Measurements from ENCODE around the gene TOX2. TPM values are rescaled to one million over a fixed set of nuclear protein-coding genes. Genes with fewer than 3 reads are reported as not detected.

The TOX2 gene
- polyA plus RNA-seq, 6 donors from 2014 or later: 0.17 to 0.26 (median 0.26) TPM; not detected in 3

DNA sequence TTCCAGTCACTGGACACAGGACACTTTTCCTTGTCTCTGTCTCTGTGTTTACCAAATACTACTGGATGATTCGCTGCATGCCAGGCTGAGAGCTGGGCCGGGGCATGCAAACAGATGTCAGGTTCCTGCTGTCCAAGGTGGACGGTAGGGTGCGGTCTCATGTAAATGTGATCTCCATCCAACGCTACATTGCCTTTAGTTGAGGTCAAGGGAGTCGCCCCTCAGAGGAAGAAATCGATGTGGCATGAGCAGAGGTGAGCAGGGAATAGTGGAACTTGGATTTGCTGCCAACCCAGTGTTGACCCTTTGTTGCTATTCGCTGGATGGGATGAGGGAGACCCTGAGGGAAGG is 9.8 kb upstream of the TOX2 start:
- Mint-ChIP-seq H3K27me3 (peaks cover 27 to 47% (median 33%) of the 10 kb centered on the region in 3 donors), H3K9me3 (peaks cover 16 to 39% (median 27%) of the 10 kb centered on the region in 7 donors), H3K27ac (no peak overlapping the region), H3K36me3 (peaks cover 9 to 25% of the 10 kb centered on the region in 2 donors), H3K4me3 (no peak overlapping the region), H3K4me1 (peaks cover 0 to 1% (median 0%) of the 10 kb centered on the region in 3 donors)
- DNase-seq (no peak), ATAC-seq (ENCODE audit: low read depth in 2 of 2) (no peak)

DNA sequence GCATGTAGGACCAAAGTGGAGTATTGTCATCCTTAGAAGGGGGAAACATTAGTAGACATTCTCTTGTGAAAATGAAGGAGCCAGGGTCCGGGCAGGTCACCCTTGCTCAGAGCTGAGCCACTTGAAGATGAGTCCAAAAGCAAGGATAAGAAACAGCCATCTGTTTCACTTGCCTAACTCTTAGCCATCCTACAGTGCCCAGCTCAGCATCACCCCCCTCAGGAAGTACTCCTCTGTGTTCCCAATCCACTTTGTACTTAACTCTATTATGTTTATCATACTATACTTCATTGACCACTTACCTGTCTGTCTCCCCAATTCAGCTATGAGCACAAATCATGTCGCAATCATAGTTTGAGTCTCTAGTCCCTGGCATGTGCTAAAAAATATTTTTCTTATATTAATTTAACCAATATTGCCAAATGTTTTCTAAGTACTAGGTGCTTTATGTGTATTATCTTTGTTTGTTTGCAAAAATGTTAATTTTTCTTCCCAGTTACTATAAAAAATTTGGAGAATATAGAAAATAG is 8.1 kb upstream of the TOX2 start:
- Mint-ChIP-seq H3K36me3 (peaks cover 9 to 17% of the 10 kb centered on the region in 2 donors), H3K4me1 (peaks cover 0 to 3% (median 1%) of the 10 kb centered on the region in 3 donors), H3K4me3 (no peak overlapping the region), H3K27ac (no peak overlapping the region), H3K27me3 (peaks cover 22 to 51% (median 24%) of the 10 kb centered on the region in 3 donors), H3K9me3 (peaks cover 12 to 40% (median 22%) of the 10 kb centered on the region in 7 donors)
- DNase-seq (no peak), ATAC-seq (ENCODE audit: low read depth in 2 of 2) (no peak)

DNA sequence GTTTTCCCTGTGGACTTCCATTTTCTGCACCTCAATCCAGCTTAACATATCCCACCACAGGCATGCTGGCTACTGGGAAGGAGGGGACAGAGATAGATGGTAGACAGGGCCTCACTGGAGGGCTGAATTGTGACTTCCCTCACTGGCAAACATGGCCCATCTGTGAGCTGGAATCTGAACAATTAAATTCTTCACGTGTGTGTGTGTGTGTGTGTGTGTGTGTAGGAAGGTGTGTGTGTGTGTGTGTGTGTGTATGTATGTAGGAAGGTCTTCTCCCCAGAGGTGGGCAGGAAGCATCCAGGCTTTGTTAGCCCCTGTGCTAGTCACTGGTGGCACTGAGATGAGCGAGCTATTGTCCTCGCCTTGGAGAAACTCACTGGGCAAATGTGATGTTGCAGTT is 5.4 kb upstream of the TOX2 start:
- ATAC-seq (ENCODE audit: low read depth in 2 of 2): no peak
- peak overlapping the region in 1 of 8 donors; percentile 48 for H3K4me3 Mint-ChIP-seq
- peak overlapping the region in 2 of 6 donors; percentile 64 to 65 for H3K27ac Mint-ChIP-seq
- peaks cover 9 to 11% of the 10 kb centered on the region in 2 donors for H3K36me3 Mint-ChIP-seq
- H3K4me1 Mint-ChIP-seq: peaks cover 0 to 9% (median 7%) of the 10 kb centered on the region in 3 donors
- H3K9me3 Mint-ChIP-seq: peaks cover 10 to 50% (median 23%) of the 10 kb centered on the region in 7 donors
- H3K27me3 Mint-ChIP-seq: peaks cover 30 to 57% (median 33%) of the 10 kb centered on the region in 3 donors
- no peak for DNase-seq

DNA sequence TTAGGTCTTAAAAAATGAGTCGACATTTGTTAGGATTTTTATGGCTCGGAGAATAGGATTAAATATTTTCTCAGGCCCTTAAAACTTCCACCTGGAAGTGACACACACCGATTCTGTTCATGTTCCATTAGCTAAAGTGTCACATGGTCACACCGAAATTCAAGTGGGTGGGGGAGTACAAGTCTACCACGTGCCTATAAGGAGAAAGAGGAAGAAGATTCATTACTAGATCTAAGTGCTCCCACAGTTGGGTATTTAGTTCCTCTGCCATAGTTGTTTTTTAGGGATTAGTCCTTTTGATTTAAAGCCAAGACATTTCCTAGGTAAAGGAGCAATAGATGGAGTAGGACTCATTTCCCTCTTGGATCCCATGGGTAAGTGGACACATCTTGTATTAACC is 4.9 kb upstream of the TOX2 start:
- Mint-ChIP-seq H3K27me3 (peaks cover 31 to 57% (median 33%) of the 10 kb centered on the region in 3 donors), H3K36me3 (peaks cover 9 to 11% of the 10 kb centered on the region in 2 donors), H3K27ac (no peak overlapping the region), H3K4me3 (no peak overlapping the region), H3K4me1 (peaks cover 0 to 10% (median 7%) of the 10 kb centered on the region in 3 donors), H3K9me3 (peaks cover 10 to 50% (median 23%) of the 10 kb centered on the region in 7 donors)
- ATAC-seq (ENCODE audit: low read depth in 2 of 2) (peak in 1 of 2 donors; percentile 25), DNase-seq (no peak)

DNA sequence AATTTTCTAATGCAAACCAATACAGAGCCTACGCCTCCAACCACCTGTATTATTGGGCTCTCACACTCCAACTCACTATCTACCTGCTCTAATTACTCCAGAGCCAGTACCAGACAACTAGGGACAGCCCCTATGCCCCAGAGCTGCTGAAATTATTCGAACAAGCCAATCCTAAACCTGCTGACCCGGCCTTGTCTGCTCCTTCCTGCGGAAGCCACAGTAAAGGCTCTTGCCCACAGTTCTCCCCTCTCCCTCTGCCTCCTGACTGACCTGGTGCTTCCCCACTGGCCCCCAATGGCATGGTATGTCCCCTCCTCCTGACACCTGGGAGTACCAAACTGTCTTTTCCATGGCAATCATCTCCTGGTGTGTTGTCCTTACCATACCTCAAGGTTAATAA is 4.1 kb upstream of the TOX2 start:
- H3K36me3 Mint-ChIP-seq: peaks cover 9 to 11% of the 10 kb centered on the region in 2 donors
- H3K27ac Mint-ChIP-seq: peak overlapping the region in 1 of 6 donors; percentile 64
- no peak for ATAC-seq (ENCODE audit: low read depth in 2 of 2)
- H3K27me3 Mint-ChIP-seq: peaks cover 32 to 62% (median 38%) of the 10 kb centered on the region in 3 donors
- H3K9me3 Mint-ChIP-seq: peaks cover 10 to 51% (median 23%) of the 10 kb centered on the region in 7 donors
- no peak overlapping the region for H3K4me3 Mint-ChIP-seq
- no peak for DNase-seq
- H3K4me1 Mint-ChIP-seq: peaks cover 7 to 16% (median 13%) of the 10 kb centered on the region in 3 donors

DNA sequence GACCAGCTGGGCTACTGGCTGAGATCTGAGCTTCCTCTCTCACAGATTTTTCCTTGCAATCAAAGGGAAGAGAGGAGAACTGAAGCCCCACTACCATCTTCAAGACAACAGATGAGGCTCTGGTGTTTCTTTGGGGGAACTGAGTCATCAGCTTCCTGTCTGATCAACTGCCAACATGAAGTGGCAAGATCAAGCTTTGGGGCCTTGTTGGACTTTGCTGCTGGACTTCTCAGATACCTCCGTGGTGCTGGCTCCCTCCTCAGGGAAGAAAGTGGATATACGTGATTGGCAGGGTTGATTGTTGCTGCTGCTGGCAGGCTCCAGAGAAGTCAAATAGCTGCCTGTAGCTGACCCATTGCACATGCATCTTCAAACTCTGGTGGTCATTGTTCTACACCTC is 3.6 kb upstream of the TOX2 start:
- Mint-ChIP-seq H3K36me3 (peaks cover 9 to 11% of the 10 kb centered on the region in 2 donors), H3K27ac (no peak overlapping the region), H3K9me3 (peaks cover 10 to 51% (median 23%) of the 10 kb centered on the region in 7 donors), H3K27me3 (peaks cover 32 to 67% (median 41%) of the 10 kb centered on the region in 3 donors), H3K4me1 (peaks cover 7 to 18% (median 13%) of the 10 kb centered on the region in 3 donors), H3K4me3 (no peak overlapping the region)
- ATAC-seq (ENCODE audit: low read depth in 2 of 2) (no peak), DNase-seq (no peak)

DNA sequence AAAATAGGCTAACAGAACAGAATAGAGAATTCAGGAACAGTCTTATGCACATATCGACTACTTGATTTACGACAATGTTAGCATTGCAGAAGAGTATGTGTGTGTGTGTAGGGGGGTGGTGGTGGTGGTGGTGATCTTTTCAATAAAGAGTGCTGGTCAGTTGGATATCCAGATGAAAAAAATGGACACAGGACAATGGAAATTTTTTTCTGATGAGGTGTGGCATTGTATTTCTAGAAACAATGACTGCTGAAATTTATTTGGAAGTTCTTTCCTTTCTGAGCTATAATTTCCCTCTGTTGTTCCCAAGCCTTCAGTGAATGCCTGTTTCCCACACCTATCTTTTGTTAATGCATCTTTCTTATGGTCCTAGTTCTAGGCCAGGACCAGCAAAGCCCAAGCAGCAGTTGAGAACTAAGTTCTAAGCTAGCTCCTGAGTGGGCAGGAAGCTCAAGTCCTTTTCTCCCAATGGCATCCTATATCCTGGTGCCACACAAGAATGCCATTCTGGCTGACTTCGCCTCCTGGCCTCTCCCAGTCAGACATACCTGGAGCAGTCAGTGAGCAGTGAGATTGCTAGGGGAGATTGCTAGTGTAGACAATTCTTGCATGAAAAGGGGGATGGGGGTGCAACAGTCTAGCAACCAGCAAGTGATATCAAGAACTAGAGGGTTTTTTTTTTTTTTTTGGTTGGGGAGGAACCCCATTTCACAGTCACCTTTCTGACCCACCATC is 1.2 kb upstream of the TOX2 start:
- Mint-ChIP-seq H3K36me3 (peaks cover 7 to 11% of the 10 kb centered on the region in 2 donors), H3K27me3 (peaks cover 51 to 89% (median 52%) of the 10 kb centered on the region in 3 donors), H3K4me1 (peaks cover 13 to 25% (median 13%) of the 10 kb centered on the region in 3 donors), H3K27ac (no peak overlapping the region), H3K9me3 (peaks cover 6 to 38% (median 21%) of the 10 kb centered on the region in 7 donors), H3K4me3 (peak overlapping the region; percentile 52 to 82 (median 70))
- ATAC-seq (ENCODE audit: low read depth in 2 of 2) (no peak), DNase-seq (no peak)

DNA sequence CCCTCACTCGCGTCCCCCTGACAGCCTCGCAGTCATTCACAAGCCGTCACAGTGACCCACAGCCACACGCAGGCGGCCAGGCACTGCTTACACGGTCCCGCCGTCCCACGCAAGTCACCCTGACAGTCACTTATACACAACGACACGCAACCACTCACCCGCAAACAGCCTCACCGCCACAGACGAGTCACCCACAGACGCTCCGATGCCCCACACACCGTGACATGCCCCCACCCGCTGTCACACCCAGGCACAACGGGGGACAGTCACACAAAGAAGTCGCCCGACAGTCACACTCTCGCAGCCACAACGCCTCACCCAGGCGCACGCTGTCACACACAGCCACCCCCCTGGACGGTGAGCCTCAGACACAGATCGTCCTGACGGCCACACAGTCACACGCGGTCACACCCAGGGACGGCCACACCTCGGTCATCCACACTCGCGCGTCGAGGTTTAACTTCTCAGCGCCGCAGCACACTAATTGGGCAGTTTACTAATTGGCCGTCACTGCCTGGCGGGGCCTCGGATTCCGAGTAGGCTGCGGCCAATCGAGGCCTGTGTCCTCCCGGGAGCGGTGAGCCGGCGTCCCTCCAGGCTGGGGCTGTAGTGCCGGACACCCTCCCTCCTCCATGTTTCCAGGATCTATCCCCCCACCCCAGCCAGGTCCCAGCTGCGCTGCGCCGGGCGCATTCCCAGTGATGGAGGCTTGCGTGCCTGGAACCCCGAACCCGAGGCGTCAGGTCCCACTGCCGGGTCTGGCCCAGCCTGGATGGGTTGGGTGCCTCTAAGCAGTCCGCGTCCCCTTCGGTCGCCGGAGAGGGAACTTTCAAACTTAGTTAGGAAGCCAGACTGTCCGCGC is 790 bp downstream of the TOX2 start:
- Mint-ChIP-seq H3K4me3 (peak overlapping the region; percentile 78 to 91 (median 88)), H3K27me3 (peaks cover 58 to 95% (median 64%) of the 10 kb centered on the region in 3 donors), H3K4me1 (peaks cover 13 to 24% (median 13%) of the 10 kb centered on the region in 3 donors), H3K9me3 (peaks cover 0 to 31% (median 14%) of the 10 kb centered on the region in 7 donors), H3K27ac (peak overlapping the region; percentile 19 to 92 (median 58)), H3K36me3 (peaks cover 0 to 6% of the 10 kb centered on the region in 2 donors)
- ATAC-seq (ENCODE audit: low read depth in 2 of 2) (peak; percentile 25 to 37), DNase-seq (no peak)

DNA sequence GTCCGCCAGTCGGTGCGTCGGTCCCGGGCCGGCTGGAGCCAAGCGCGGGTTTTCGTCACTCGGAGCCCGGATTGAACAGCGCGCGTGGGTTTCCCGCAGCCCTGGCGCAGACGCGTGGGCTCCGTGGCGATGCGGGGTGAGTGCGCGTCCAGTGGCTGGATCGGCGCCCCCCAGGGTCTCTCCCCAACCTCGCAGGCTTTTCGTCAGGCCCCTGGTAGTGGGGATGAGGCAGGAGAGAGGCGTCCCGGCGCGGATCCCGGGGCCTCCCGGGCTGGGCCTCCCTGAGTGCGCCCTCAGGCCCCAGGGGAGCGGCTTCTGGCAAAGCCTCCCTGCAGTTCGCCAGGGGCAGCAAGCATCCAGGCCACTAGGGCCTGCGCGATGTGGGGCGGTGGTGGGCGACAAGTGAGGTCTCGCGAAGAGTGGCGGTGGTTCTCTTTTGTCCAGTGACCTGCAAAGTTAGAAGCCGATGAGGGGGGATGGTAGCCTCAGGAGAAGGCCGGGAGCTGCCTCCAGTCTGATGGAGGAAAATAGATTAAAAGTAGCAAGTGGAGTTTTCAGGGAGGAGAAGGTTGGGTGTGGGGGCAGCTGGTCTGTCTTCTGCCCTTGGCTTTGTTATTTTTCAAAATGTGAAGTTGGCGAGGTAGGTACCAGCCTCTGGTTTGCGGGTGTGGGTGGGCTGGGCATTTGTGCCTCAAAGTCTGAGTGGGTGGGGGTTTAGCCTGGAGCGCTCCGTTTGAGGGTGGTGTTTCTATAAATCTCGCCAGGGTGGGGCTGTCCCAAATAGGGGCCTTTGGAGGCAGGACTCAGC is 1.6 kb downstream of the TOX2 start:
- Mint-ChIP-seq H3K4me1 (peaks cover 9 to 24% (median 13%) of the 10 kb centered on the region in 3 donors), H3K27ac (peak overlapping the region in 1 of 6 donors; percentile 20), H3K4me3 (peak overlapping the region in 6 of 8 donors; percentile 29 to 89 (median 68)), H3K27me3 (peaks cover 62 to 93% (median 71%) of the 10 kb centered on the region in 3 donors), H3K36me3 (peaks cover 0 to 6% of the 10 kb centered on the region in 2 donors), H3K9me3 (peaks cover 0 to 31% (median 14%) of the 10 kb centered on the region in 7 donors)
- no peak for DNase-seq
- no peak for ATAC-seq (ENCODE audit: low read depth in 2 of 2)

DNA sequence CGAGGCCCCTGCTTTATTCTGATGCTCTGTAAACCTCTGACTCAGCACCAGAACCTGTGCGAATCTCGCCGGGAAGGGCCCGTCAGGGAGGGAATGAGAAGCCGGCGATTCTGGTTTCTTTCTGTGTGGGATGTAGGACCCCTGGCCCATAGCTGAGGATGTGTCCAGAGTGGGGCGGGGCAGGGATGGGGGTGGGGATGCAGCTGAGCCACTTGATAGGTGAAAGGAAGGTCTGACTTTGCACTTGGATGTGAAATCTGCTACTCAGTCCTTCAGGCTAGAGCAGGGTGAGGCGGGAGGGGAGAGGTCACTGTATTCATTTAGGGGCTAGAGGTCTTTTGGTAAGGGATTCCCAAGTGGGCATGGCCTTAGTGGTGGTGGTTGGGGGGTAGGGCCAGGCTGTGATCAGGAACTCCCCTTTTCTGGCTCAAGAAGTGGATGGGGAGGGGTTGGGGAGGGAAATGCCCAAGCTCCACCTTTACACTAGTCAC is 2.3 kb downstream of the TOX2 start:
- Mint-ChIP-seq H3K9me3 (peaks cover 0 to 27% (median 12%) of the 10 kb centered on the region in 7 donors), H3K27me3 (peaks cover 65 to 91% (median 76%) of the 10 kb centered on the region in 3 donors), H3K36me3 (peaks cover 0 to 6% of the 10 kb centered on the region in 2 donors), H3K27ac (peak overlapping the region in 1 of 6 donors; percentile 20), H3K4me1 (peaks cover 9 to 24% (median 13%) of the 10 kb centered on the region in 3 donors), H3K4me3 (peak overlapping the region in 4 of 8 donors; percentile 22 to 68 (median 59))
- DNase-seq (no peak), ATAC-seq (ENCODE audit: low read depth in 2 of 2) (no peak)

DNA sequence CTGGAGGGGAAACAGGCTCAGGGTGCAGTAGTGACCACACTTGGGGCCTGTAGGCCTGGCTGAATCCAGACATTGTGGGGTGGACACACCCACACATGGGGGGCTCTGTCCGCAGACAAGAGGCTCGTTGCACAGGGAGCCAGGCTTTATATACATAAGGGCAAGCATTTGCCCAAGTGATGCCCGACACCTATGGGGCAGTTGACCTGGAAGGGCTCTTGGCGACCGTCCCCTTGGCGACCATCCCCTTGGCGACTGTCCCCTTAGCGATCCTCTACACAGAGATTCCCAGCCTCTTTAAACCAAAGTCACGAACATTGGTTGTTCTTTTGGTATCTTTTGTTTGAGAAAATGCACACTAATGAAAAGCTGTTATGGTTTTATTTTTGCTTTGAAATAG is 2.7 kb downstream of the TOX2 start:
- peaks cover 63 to 91% (median 77%) of the 10 kb centered on the region in 3 donors for H3K27me3 Mint-ChIP-seq
- ATAC-seq (ENCODE audit: low read depth in 2 of 2): no peak
- no peak for DNase-seq
- H3K36me3 Mint-ChIP-seq: peaks cover 0 to 6% of the 10 kb centered on the region in 2 donors
- no peak overlapping the region for H3K27ac Mint-ChIP-seq
- peaks cover 0 to 23% (median 7%) of the 10 kb centered on the region in 7 donors for H3K9me3 Mint-ChIP-seq
- no peak overlapping the region for H3K4me3 Mint-ChIP-seq
- H3K4me1 Mint-ChIP-seq: peaks cover 9 to 24% (median 13%) of the 10 kb centered on the region in 3 donors

Measured in naive B cell (primary cell).